GM19395 (cell line): ENCODE data around the gene ZBTB1.
"Not testable (repeated sequence)": the region's sequence is repeated elsewhere in the genome, so short reads cannot be mapped to it uniquely, and the experiment has no call there.

ENCODE experiments used
- ATAC-seq: cut with Tn5 transposase; IDR thresholded peaks from one replicate; pipeline ENCODE4 v1.9.1; 2021; ENCODE audit warnings: mild to moderate bottlenecking, moderate library complexity; ENCODE audit not compliant: unreplicated experiment

ZBTB1 gene

DNA sequence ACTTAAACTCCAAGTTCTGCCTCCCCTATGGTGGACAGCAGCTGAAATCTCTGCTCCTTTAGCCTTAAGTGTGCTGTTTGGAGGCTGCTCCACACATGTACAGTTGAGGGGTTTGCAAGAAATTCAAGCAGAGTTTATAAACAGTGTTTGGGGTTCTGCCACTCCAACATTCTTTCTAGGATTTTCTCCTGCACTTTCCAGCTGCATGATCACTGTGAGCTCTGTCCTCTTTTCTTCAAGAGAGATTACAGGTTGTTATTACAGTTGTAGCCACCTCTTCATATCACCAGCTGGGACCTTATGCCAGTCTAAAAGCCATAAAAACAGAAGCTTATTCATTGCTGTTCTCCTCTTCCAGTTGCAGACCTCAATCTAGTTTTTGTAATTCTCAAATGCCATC lies 9.3 kb upstream of the ZBTB1 start:
- no peak for ATAC-seq

DNA sequence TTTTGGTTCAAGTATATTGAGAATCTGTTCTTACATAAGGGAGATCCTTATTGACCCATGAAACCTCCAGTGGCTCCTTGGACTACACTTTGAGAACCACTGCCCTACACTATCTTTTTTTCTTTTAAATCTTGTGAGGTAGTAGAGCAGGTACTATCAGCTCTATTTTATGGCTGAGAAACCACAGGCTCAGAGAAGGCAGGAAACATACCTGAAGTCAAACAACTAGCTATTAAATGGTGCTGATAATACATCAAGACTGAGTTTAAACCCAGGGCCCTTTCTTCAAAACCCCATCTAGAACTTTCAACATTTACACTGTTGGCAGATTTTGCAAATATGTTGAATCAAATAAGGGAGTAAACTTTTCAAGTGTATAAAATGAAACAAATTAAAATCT lies 7.8 kb upstream of the ZBTB1 start:
- ATAC-seq = no peak

DNA sequence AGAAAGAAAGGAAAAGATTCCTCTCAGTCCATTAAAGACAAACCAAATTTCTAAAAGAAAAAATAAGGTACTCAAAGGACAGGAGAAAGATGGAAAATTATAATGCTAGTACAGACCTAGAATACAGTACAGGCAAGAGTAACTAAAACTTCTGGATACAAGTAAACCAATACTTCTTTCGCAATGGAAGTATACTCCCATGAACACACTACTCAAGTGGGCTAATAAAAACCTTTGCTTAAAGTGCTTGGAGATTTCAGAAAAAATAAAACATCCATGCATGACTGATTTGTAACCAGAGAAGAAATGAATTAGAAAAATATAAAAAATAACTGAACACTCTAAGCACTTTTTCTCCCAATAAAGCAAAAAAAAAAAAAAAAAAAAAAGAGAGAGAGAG lies 4.5 kb upstream of the ZBTB1 start:
- no peak for ATAC-seq

DNA sequence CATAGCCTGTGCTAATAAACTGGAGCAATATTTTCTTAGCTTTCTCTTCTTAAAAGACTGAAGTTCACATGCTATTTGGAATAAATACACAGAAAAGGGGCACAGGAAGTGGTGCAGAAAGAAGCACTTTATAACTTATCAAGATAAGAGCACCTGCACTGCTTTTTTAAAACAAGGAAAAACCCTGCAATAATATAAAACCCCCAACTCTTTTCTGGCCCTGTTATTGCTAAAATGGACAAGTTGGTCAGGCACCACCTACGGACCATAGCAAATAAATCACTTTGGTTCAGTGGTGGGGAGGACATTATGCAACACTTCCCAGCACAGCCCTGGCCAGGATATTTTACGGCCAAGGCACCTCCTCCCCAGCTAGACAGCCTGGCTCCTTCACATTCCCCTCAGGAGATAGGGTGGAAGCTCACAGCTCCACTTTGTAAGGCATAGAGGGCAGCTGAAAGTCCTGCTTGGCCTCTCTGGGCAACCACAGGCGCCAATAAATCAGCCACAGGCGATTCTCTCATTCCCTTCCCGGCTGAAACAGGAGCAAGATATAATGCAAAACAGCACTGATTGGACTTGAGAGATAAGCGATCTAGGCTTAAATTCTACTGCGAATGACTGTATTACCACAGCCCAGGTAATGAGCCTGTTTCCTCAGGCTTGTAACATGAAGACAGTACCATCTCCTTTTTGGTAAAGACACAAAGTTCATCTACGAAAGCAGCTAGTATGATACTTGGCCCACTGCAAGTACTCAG lies 3.0 kb upstream of the ZBTB1 start:
- ATAC-seq = no peak

GRCh38 chr14:64502456-64502855 lies 2.1 kb upstream of the ZBTB1 start:
- no peak for ATAC-seq

DNA sequence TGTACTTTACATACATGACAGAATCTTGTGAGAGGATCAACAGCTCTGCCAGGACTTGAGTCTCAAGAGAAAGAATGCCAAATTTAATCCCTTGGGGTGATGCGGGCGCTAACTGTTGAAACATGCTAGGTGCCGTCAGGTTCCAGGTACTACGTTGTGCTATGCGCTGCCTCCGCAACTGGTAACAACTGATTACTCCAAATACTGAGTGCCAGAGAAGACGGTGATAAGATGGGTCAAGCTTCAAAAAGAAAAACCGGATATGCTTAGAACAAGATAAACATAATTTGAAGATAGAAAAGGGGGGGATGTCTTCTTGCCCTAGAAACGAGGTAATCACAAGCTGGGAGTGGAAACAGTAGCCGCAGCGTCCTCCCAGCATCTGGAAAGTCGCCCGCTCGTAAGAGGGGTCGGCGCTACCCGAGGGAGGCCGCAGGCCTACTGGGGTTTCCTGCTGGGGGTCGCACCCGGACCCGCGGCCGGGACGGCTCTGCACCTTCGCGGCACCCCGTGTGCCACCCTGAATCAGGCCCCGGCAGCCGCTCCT lies 1.6 kb upstream of the ZBTB1 start:
- ATAC-seq = no peak

DNA sequence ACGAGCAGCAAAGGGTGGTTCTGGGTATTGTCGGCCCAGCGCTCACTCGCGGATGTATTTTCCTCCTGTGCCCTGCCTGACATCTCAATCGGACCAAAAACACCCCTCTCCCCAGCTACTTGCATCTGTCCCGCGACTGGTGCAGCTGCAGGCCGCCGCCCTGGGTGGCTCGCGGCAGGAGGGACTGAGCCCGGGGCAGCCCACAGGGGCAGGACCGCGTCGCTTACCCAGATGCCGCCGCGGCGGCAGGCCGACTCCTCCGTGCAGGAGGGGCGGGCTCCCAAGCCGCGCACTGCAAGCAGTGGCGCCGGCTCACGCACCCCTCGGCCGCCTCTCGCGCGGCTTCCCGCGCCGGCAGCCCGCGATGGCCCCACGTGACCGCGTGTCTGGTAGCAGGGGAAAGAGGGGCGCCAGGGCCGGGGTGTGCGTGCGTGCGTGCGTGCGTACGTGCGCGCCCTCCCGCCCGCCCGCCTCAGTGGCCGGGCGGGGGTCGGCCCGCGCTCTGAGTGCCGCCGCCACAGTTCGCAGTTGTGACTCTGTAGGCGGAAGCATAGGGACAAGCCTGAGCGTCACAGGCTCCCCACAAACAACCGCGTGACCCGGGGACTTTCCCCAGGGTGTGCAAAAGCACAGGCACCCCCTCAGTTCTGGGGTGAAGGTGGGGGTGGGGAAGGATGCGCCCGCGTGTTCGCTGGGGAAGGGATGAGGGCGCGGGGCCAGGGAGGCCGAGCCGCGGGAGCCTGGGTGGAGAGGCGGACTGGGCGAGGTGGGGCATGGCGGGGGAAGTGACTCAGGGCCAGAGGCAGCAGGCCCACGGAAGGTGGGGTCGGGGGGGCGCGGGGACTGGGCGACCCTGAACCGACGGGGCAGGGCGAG lies 898 bp upstream of the ZBTB1 start, which contains the start of gene ZBTB25:
TSS of gene ZBTB25 (minus strand) at position 405 of the 876 bp plus-strand sequence. CDS start 13,305 bp downstream, outside the sequence.
- peak; percentile 63 for ATAC-seq

DNA sequence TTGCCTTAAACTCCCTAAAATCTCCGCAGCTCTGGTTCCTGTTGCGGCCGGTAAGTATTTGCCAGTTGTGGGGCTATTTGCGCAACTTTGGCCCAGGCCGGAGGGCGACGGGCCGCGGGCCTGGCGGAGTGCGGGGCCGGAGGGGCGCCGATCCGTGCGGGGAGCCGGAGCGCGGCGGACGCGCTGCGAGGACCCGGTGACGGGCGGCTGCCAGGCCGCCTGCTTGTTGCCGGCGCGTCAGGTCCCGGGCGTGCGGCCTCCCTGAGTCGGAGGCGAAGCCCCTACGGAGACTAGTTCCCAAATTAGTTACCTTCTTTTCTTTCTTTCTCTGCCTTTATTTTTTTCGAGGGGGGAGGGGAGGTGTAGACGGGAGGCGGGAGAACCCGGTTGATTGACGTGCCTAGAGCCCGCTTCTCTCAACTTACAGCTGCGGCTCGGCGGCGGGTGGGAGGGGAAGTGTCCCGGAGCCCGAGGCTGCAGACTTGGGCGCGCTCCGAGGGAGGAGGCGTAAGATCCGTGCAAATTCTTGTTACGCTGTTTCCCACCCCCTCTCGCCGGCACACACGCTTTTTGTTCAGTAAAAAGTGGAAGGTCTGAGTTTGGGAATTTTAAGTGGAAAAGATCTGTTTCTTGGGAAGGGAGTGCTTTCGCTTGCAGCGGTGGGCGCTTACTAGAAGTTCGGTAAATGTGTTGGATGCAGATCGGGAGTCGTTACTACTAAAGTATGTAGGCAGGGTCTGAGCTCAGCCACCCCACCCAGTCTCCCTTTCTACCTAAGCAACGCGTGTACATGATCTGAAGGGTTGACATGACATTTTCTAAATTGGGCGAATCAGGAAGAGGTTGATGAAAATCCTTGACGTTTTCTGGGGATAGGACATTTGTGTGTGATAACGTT lies 576 bp downstream of the ZBTB1 start:
- peak; percentile 26 for ATAC-seq

GRCh38 chr14:64506721-64507120 lies 2.2 kb downstream of the ZBTB1 start:
- ATAC-seq = no peak

GRCh38 chr14:64507376-64508156 lies 3.0 kb downstream of the ZBTB1 start:
- ATAC-seq = no peak

DNA sequence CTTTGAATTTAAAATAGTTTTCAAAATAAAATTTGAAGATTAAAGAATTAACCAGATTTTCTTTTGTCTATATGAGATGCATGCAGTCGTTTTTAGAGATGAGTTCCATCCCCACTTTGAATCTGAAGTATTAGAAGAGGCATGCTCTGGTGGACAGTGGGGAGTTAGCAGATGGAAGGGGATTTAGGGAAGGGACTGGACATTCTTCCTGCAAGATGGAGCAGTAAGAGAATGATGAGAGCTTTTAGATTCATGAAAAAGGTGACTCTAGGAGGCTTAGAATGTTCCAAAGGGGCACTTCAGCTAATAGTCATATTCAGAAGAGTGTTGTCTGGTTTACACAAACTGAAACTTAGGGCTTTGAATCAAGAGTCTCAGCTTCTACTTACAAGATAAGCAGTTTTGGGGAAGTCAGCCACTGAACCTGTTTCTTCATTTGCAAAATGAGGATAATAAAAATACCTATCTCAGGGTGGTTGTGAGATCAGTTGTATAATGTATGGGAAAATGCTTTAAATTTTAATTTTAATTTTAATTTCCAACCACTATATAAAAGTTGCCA lies 3.7 kb downstream of the ZBTB1 start:
- ATAC-seq = no peak

DNA sequence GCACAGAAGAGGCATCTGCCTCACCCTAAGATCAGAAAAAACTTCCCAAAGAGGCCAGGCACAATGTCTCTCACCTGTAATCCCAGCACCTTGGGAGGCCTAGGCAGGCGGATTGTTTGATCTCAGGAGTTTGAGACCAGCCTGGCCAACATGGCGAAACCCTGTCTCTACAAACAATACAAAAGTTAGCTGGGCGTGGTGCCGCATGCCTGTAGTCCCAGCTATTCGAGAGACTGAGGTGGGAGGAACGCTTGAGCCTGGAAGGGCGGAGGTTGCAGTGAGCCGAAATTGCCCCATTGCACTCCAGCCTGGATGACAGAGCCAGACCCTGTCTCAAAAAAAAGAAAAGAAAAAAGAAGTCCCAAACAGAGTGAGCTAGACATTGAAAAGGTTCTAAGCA lies 4.5 kb downstream of the ZBTB1 start:
- ATAC-seq = no peak

DNA sequence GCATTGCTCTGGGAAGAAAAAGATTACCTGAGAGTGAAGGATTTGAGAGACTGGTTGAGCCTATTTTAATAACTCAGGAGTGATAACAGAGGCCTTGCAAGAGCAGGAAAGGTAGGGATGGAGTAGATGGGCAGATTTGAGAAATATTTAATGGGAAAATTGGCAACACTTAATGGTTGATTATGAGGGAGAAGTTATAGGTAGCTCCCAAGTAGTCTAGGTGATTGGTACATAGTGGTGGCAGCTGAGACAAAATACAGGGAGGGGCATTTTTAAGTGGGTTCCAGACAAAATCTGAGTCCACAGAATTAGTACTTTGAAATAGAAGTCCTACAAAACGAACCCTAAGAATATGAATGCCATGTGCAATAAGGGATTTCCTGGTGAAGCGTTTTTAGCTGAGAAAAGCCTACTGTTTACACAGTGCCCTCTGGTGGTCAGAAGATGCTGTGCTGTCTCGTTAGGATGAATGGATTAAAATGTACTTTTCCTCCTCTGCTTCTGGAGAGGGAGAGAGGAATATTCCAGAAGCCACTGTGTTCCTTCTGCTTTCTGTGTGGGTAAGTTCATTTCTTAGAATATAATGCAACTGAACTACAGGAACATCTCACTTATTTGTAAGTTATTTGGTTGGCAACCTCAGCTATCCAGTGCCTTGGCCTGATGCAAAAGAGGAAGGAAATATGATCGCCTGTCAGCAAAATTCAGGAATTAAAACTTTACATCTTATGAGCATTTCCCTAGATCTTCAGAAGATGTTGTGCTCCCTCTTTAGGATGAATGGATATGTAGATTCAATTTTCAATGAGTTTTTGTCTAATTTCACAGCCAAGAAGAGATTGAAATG lies 6.5 kb downstream of the ZBTB1 start:
- ATAC-seq = no peak

DNA sequence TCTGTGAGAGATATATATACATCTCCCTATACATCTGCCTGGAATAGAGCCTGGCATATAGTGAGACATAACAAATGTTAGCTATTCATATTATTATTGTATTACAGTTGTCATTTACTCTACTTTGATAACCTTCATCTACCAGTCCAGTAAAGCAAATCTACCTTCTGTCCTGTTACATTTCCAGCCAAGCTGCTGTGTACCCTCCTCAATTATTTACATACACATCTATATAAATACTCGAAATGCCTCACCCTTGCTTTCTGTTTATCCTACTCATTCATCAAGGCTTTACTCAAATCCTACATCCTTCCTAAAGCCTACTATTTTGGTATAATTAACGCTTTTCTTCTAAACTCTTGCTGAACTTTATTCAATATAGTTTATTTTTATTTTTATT lies 8.7 kb downstream of the ZBTB1 start:
- no peak for ATAC-seq

DNA sequence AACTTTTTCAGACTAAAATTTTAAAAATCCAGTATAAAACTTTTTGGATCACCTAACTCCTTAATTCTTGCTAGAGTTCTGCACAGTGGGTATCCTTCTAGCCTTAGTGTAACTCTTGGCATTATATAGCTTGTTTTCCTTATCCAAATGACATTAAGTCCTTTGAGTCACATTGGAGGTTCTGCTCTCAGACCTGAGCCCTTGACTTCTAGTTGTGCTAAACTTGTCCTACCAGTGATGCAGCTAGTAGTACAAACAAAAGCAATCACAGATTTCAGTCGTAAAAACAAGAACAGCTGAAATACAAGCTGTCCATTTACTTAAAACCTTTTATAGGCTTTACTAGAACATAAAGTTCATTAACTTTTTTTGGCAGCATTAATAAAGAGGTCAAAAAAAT lies 10.5 kb downstream of the ZBTB1 start:
- no peak for ATAC-seq

- no peak for ATAC-seq
Measured at GRCh38 chr14:64516969-64517368, 12.4 kb downstream of the ZBTB1 start.

DNA sequence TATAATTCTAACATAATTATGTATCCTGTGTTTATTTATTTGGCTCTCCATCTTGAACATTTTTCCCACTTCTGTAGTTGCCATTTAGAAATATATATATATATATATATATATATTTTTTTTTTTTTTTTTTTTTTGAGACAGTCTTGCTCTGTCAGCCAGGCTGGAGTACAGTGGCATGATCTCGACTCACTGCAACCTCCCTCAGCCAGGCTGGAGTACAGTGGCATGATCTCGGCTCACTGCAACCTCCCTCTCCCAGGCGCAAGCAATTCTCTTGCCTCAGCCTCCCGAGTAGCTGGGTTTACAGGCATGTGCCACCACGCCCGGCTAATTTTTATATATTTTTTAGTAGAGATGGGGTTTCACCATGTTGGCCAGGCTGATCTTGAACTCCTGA lies 13.1 kb downstream of the ZBTB1 start:
- not testable (repeated sequence) for ATAC-seq

GRCh38 chr14:64518229-64518628 lies 13.7 kb downstream of the ZBTB1 start:
- ATAC-seq = no peak

DNA sequence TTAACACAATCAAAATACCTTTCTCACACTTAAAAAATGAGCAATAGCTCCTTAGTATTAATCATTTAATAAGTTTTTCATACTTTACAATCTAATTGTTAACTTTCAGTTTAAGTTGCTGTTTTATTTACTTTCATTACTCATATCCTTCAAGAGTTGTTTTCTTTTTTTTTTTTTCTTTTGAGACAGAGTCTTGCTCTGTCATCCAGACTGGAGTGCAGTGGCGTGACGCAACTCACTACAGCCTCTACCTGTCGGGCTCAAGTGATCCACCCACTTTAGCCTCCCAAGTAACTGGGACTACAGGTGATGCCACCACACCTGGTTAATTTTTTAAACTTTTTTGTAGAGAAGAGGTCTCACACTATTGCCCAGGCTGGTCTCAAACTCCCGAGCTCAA lies 16.1 kb downstream of the ZBTB1 start:
- no peak for ATAC-seq
